Astrocyte (in vitro differentiated cells and primary cell): Measurements from ENCODE around the gene PDE4DIP.
"Not testable (repeated sequence)": the region's sequence is repeated elsewhere in the genome, so short reads cannot be mapped to it uniquely, and the experiment has no call there.

Experiments used
- EZH2 ChIP-seq: IDR thresholded peaks from 2 replicates; pipeline ENCODE4 v1.6.1; 2012; ENCODE audit warnings: mild to moderate bottlenecking, low read length, inconsistent platforms; ENCODE audit not compliant: insufficient read depth
- TF ChIP-seq, protein P1 (sequence below): IDR thresholded peaks from 2 replicates; pipeline ENCODE4 v1.5.1; 2011; ENCODE audit warnings: low read depth, mild to moderate bottlenecking, inconsistent platforms, low read length, moderate library complexity; ENCODE audit not compliant: insufficient read depth

DNA sequence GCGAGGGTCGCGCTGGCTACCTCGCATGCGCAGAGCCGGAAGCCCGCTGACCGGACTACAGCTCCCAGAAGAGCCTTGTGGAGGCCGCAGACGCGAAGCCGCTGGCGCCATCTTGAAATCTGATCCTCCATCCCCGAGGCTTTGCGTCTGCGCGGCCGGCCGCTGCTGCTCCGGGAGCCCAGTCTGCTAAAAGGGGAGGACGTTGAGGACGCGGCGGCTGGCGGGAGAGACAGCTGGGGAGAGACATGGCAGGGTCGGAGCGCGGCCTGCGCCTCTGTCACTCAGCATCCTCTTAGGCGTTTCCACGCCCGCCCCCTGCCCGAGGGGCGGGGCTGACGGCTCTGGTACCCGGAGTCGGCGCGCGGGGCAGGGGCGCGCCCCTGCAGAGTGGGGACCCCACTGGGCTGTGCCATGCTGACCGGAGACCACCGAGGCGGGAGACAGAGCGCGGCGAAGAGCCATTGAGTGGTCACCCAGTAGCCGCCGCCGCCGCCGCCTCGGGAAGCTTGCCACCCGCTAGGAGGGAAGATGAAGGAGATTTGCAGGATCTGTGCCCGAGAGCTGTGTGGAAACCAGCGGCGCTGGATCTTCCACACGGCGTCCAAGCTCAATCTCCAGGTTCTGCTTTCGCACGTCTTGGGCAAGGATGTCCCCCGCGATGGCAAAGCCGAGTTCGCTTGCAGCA, 108.2 kb downstream of the PDE4DIP start:
- TF ChIP-seq EZH2: not testable (repeated sequence)
- TF ChIP-seq, protein P1, sequence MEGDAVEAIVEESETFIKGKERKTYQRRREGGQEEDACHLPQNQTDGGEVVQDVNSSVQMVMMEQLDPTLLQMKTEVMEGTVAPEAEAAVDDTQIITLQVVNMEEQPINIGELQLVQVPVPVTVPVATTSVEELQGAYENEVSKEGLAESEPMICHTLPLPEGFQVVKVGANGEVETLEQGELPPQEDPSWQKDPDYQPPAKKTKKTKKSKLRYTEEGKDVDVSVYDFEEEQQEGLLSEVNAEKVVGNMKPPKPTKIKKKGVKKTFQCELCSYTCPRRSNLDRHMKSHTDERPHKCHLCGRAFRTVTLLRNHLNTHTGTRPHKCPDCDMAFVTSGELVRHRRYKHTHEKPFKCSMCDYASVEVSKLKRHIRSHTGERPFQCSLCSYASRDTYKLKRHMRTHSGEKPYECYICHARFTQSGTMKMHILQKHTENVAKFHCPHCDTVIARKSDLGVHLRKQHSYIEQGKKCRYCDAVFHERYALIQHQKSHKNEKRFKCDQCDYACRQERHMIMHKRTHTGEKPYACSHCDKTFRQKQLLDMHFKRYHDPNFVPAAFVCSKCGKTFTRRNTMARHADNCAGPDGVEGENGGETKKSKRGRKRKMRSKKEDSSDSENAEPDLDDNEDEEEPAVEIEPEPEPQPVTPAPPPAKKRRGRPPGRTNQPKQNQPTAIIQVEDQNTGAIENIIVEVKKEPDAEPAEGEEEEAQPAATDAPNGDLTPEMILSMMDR: not testable (repeated sequence)
